SHP77 treated with DMSO at 0.1 percent for 48 hours (cell line): ENCODE measurements around the gene SINHCAF.
"Not testable (repeated sequence)": the region's sequence is repeated elsewhere in the genome, so short reads cannot be mapped to it uniquely, and the experiment has no call there.

Experiments used
- DNase-seq: peaks from one replicate; lab custom pipeline; 2025; lab: John Stamatoyannopoulos, UW

The SINHCAF gene

GRCh38 chr12:31308116-31308515 lies 17.8 kb downstream of the SINHCAF start:
- DNase-seq: no peak

GRCh38 chr12:31306866-31307265 lies 19.1 kb downstream of the SINHCAF start:
- DNase-seq: no peak

- DNase-seq: no peak
Observed at GRCh38 chr12:31303466-31303865, 22.5 kb downstream of the SINHCAF start.

GRCh38 chr12:31301311-31301710 lies 24.6 kb downstream of the SINHCAF start:
- DNase-seq: no peak

GRCh38 chr12:31300783-31301182 lies 25.2 kb downstream of the SINHCAF start:
- DNase-seq: no peak

- no peak for DNase-seq
Observed at GRCh38 chr12:31300341-31300740, 25.6 kb downstream of the SINHCAF start.

- no peak for DNase-seq
Observed at GRCh38 chr12:31298922-31299321, 27.0 kb downstream of the SINHCAF start.

GRCh38 chr12:31298515-31298910 lies 27.4 kb downstream of the SINHCAF start:
- DNase-seq: no peak

GRCh38 chr12:31297572-31298514 lies 28.1 kb downstream of the SINHCAF start:
- DNase-seq: no peak

- DNase-seq: no peak
Observed at GRCh38 chr12:31289441-31289840, 36.5 kb downstream of the SINHCAF start.

GRCh38 chr12:31288381-31288780 lies 37.6 kb downstream of the SINHCAF start:
- DNase-seq: no peak

GRCh38 chr12:31280183-31280582 lies 45.8 kb downstream of the SINHCAF start:
- no peak for DNase-seq

- no peak for DNase-seq
Observed at GRCh38 chr12:31279390-31279924, 46.5 kb downstream of the SINHCAF start.

- DNase-seq: no peak
Observed at GRCh38 chr12:31278832-31279231, 47.1 kb downstream of the SINHCAF start.

GRCh38 chr12:31278424-31278823 lies 47.5 kb downstream of the SINHCAF start:
- DNase-seq: no peak

GRCh38 chr12:31277081-31277480 lies 48.9 kb downstream of the SINHCAF start:
- no peak for DNase-seq

GRCh38 chr12:31275491-31275890 lies 50.5 kb downstream of the SINHCAF start:
- DNase-seq: no peak

- no peak for DNase-seq
Observed at GRCh38 chr12:31274520-31275300, 51.2 kb downstream of the SINHCAF start.

- not testable (repeated sequence) for DNase-seq
Observed at GRCh38 chr12:31273794-31274193, 52.2 kb downstream of the SINHCAF start.

- DNase-seq: no peak
Observed at GRCh38 chr12:31272607-31273225, 53.2 kb downstream of the SINHCAF start.

- DNase-seq: no peak
Observed at GRCh38 chr12:31267966-31268365, 58.0 kb downstream of the SINHCAF start.

- DNase-seq: no peak
Observed at GRCh38 chr12:31265722-31266121, 60.2 kb downstream of the SINHCAF start.
